ENCODE measurements around the gene NANOS3. TPM values are rescaled to one million over a fixed set of nuclear protein-coding genes. Genes with fewer than 3 reads are reported as not detected.
A peak's percentile ranks its signal among the peaks of the same experiment; 100 is the strongest.

Gene NANOS3
- total and polyA plus RNA-seq, 9 of the 15 experiments (the other 6 are each of a cell fraction or from before 2014, with no cell fraction given), result not detected

DNA sequence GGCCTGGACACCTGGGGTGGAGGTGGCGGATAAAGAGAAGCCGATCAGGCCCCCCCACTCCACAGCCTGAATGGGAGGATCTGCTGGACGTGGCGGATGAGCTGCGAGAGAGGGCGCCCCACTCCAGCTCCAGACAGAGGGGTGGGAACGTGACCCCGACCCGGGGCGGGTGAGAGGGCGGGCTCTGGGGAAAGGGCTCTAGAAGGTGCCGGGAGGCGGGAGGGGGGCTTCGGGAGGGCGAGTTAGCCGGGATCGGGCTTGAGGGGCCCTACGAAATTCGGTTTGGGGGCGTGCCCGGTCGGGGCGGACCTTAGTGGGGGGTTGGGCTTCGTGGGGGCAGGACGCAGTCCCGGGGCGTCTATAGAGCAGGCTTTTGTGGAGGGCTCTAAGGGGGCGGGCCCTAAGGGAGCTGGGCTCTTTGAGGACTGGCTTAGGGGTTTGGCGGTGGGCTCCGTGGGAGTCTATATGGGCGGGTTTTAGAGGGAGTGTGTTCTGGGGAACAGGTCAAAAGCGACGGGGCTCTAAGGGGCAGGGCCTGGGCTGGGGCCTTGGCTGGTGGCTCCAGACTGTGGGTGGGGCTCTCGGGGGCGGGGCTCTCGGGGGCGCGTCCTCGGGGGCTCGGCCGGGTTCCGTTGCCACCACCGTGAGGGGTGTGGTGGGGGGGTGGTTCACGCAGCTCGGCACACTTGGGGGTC is 4.1 kb upstream of the NANOS3 start (continued):
- TF ChIP-seq HNRNPH1 (optimal IDR thresholded peaks at IDR 0.05; ENCODE audit: low read depth, low read length) (no peak), SNAPC5 (CRISPR knock-in tag; IDR thresholded peaks at IDR 0.05) (no peak), ZKSCAN3 (CRISPR knock-in tag; IDR thresholded peaks at IDR 0.05) (no peak), POLR2A (conservative IDR thresholded peaks at IDR 0.05) (no peak; the same call in 1 of the 2 replicates), SRSF1 (IDR thresholded peaks at IDR 0.05; ENCODE audit: low read depth, low read length) (no peak), ZBTB17 (CRISPR knock-in tag; IDR thresholded peaks at IDR 0.05) (no peak), NFRKB (IDR thresholded peaks at IDR 0.05; ENCODE audit: low read depth) (no peak), ZNF253 (CRISPR knock-in tag; conservative IDR thresholded peaks at IDR 0.05) (no peak), RBFOX2 (IDR thresholded peaks at IDR 0.05; ENCODE audit: low read depth, low read length) (no peak), MECOM (CRISPR knock-in tag; IDR thresholded peaks at IDR 0.05) (no peak), YBX1 (IDR thresholded peaks at IDR 0.05) (no peak), JUN (IDR thresholded peaks at IDR 0.05; ENCODE audit: borderline replicate concordance, low read depth, low read length) (no peak), JUN (CRISPR knock-in tag; IDR thresholded peaks at IDR 0.05; ENCODE audit: borderline replicate concordance) (no peak), DLX4 (CRISPR knock-in tag; IDR thresholded peaks at IDR 0.05) (no peak), ZNF79 (CRISPR knock-in tag; IDR thresholded peaks at IDR 0.05; ENCODE audit: low read depth) (no peak), LEF1 (IDR thresholded peaks at IDR 0.05) (peak; percentile 18; the same call in 1 of the 2 replicates), HNRNPL (IDR thresholded peaks at IDR 0.05; ENCODE audit: low read depth, low read length) (no peak), NR3C1 (CRISPR knock-in tag; IDR thresholded peaks at IDR 0.05) (no peak), ZNF239 (CRISPR knock-in tag; IDR thresholded peaks at IDR 0.05) (no peak), ZFX (CRISPR knock-in tag; IDR thresholded peaks at IDR 0.05) (peak; percentile 67), BHLHE40 (IDR thresholded peaks at IDR 0.05; ENCODE audit: low read length) (peak; percentile 80; the same call in 1 of the 2 replicates), FOXA3 (CRISPR knock-in tag; conservative IDR thresholded peaks at IDR 0.05 in 1 of 2, IDR thresholded peaks at IDR 0.05 in 1 of 2) (no peak)
- TF ChIP-seq, protein P1, sequence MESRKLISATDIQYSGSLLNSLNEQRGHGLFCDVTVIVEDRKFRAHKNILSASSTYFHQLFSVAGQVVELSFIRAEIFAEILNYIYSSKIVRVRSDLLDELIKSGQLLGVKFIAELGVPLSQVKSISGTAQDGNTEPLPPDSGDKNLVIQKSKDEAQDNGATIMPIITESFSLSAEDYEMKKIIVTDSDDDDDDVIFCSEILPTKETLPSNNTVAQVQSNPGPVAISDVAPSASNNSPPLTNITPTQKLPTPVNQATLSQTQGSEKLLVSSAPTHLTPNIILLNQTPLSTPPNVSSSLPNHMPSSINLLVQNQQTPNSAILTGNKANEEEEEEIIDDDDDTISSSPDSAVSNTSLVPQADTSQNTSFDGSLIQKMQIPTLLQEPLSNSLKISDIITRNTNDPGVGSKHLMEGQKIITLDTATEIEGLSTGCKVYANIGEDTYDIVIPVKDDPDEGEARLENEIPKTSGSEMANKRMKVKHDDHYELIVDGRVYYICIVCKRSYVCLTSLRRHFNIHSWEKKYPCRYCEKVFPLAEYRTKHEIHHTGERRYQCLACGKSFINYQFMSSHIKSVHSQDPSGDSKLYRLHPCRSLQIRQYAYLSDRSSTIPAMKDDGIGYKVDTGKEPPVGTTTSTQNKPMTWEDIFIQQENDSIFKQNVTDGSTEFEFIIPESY (CRISPR knock-in tag; IDR thresholded peaks at IDR 0.05), result no peak
